H9 (cell line): ENCODE results near the gene RPL27A. TPM values are rescaled to one million over a fixed set of nuclear protein-coding genes. Genes with fewer than 3 reads are reported as not detected.

ENCODE experiments used
- DNase-seq: peaks from one replicate; pipeline ENCODE4 v3.0.0-alpha.2; 2017
- H2AFZ ChIP-seq: one replicate; pipeline ENCODE4 v1.6.1; 2013; ENCODE audit warnings: mild to moderate bottlenecking, low read length, control low read depth, moderate library complexity
- H2AK5ac ChIP-seq: 2 replicates; pipeline ENCODE4 v1.6.1; 2013; ENCODE audit warnings: low read length, control low read depth, mixed read lengths; ENCODE audit not compliant: insufficient read length
- H2BK120ac ChIP-seq: one replicate; pipeline ENCODE4 v1.6.1; 2013; ENCODE audit warnings: low read depth, mild to moderate bottlenecking, low read length, control low read depth, inconsistent platforms; ENCODE audit not compliant: poor library complexity, severe bottlenecking
- H2BK12ac ChIP-seq: 2 replicates; pipeline ENCODE4 v1.6.1; 2013; ENCODE audit warnings: low read length, control low read depth, mixed read lengths, low read depth; ENCODE audit not compliant: insufficient read length
- H2BK15ac ChIP-seq: 2 replicates; pipeline ENCODE4 v1.6.1; 2013; ENCODE audit warnings: low read depth, low read length, control low read depth
- H2BK20ac ChIP-seq: one replicate; pipeline ENCODE4 v1.6.1; 2013; ENCODE audit warnings: low read depth, mild to moderate bottlenecking, low read length, control low read depth, inconsistent platforms; ENCODE audit not compliant: poor library complexity, severe bottlenecking
- H2BK5ac ChIP-seq: 2 replicates; pipeline ENCODE4 v1.6.1; 2013; ENCODE audit warnings: low read length, control low read depth, mixed read lengths; ENCODE audit not compliant: insufficient read length
- H3K14ac ChIP-seq: 2 replicates; pipeline ENCODE4 v1.6.1; 2013; ENCODE audit warnings: low read length, control low read depth; ENCODE audit not compliant: insufficient read depth
- H3K18ac ChIP-seq: 2 replicates; pipeline ENCODE4 v1.6.1; 2013; ENCODE audit warnings: low read depth, mild to moderate bottlenecking, mixed read lengths, low read length, control low read depth; ENCODE audit not compliant: insufficient read length
- H3K23ac ChIP-seq: 2 replicates; pipeline ENCODE4 v1.6.1; 2013; ENCODE audit warnings: low read length, control low read depth, mixed read lengths, low read depth; ENCODE audit not compliant: insufficient read length
- H3K23me2 ChIP-seq: 2 replicates; pipeline ENCODE4 v1.6.1; 2013; ENCODE audit warnings: low read depth, mild to moderate bottlenecking, mixed read lengths, low read length, control low read depth; ENCODE audit not compliant: insufficient read length, poor library complexity, severe bottlenecking
- H3K27ac ChIP-seq: 2 replicates; pipeline ENCODE4 v1.5.1; 2013; ENCODE audit warnings: low read length, control low read depth, mixed read lengths, low read depth; ENCODE audit not compliant: insufficient read length
- H3K27me3 ChIP-seq: 2 replicates; pipeline ENCODE4 v1.6.1; 2013; ENCODE audit warnings: low read length, control low read depth, inconsistent platforms; ENCODE audit not compliant: insufficient read depth
- H3K4ac ChIP-seq: 2 replicates; pipeline ENCODE4 v1.6.1; 2013; ENCODE audit warnings: low read depth, mild to moderate bottlenecking, control low read depth, inconsistent platforms, low read length, moderate library complexity
- H3K4me1 ChIP-seq: 2 replicates; pipeline ENCODE4 v1.6.1; 2013; ENCODE audit warnings: low read length, control low read depth, inconsistent platforms; ENCODE audit not compliant: insufficient read depth
- H3K4me2 ChIP-seq: 2 replicates; pipeline ENCODE4 v1.6.1; 2013; ENCODE audit warnings: low read length, control low read depth, mixed read lengths; ENCODE audit not compliant: insufficient read length, insufficient read depth
- H3K56ac ChIP-seq: 2 replicates; pipeline ENCODE4 v1.6.1; 2013; ENCODE audit warnings: low read depth, mild to moderate bottlenecking, mixed read lengths, low read length, control low read depth; ENCODE audit not compliant: insufficient read length
- H3K79me1 ChIP-seq: 2 replicates; pipeline ENCODE4 v1.6.1; 2013; ENCODE audit warnings: low read depth, mild to moderate bottlenecking, moderate library complexity, low read length, control low read depth, inconsistent platforms; ENCODE audit not compliant: insufficient read depth, poor library complexity, severe bottlenecking
- H3K79me2 ChIP-seq: 2 replicates; pipeline ENCODE4 v1.6.1; 2013; ENCODE audit warnings: low read length, control low read depth, inconsistent platforms; ENCODE audit not compliant: insufficient read depth
- H3K9ac ChIP-seq: 2 replicates; pipeline ENCODE4 v1.6.1; 2013; ENCODE audit warnings: low read length, control low read depth, mixed read lengths; ENCODE audit not compliant: insufficient read length; ENCODE audit errors: extremely low read depth
- H3K9me3 ChIP-seq: one replicate; pipeline ENCODE4 v1.6.1; 2013; ENCODE audit warnings: low read depth, low read length, inconsistent platforms; ENCODE audit not compliant: control insufficient read depth
- H3T11ph ChIP-seq: one replicate; pipeline ENCODE4 v1.6.1; 2013; ENCODE audit warnings: mild to moderate bottlenecking, low read length, control low read depth, inconsistent platforms
- H4K20me1 ChIP-seq: one replicate; pipeline ENCODE4 v1.6.1; 2013; ENCODE audit not compliant: control insufficient read depth, insufficient read length, insufficient read depth
- H4K5ac ChIP-seq: 2 replicates; pipeline ENCODE4 v1.6.1; 2013; ENCODE audit warnings: low read depth, mild to moderate bottlenecking, mixed read lengths, low read length, control low read depth; ENCODE audit not compliant: insufficient read length
- H4K8ac ChIP-seq: replicated peaks from 2 replicates; pipeline ENCODE4 v1.6.1; 2013; ENCODE audit warnings: low read length, control low read depth, mixed read lengths, low read depth; ENCODE audit not compliant: insufficient read length
- H4K91ac ChIP-seq: 2 replicates; pipeline ENCODE4 v1.6.1; 2013; ENCODE audit warnings: low read depth, mild to moderate bottlenecking, moderate library complexity, mixed read lengths, low read length, control low read depth; ENCODE audit not compliant: insufficient read length
- H3K27ac Mint-ChIP-seq, 3 experiments: 2 replicates in 2 of 3; 3 replicates in 1 of 3; pipeline ENCODE4 v1.8.0; 2020 to 2021; ENCODE audit warnings: mixed read lengths in 3 of 3, mild to moderate bottlenecking in 1 of 3, moderate library complexity in 1 of 3
- H3K27me3 Mint-ChIP-seq: 2 replicates; pipeline ENCODE4 v1.8.0; 2021; ENCODE audit warnings: low read depth, mild to moderate bottlenecking, moderate library complexity, mixed read lengths
- H3K36me3 Mint-ChIP-seq, 3 experiments: 2 replicates in 2 of 3; 3 replicates in 1 of 3; pipeline ENCODE4 v1.8.0; 2020 to 2021; ENCODE audit warnings: low read depth in 3 of 3, mixed read lengths in 3 of 3; ENCODE audit not compliant: insufficient read depth in 1 of 3
- H3K4me1 Mint-ChIP-seq, 2 experiments: 2 replicates each; pipeline ENCODE4 v1.8.0; 2020; ENCODE audit warnings: mixed read lengths in 2 of 2
- H3K4me3 Mint-ChIP-seq, 2 experiments: 2 replicates in 1 of 2; 3 replicates in 1 of 2; pipeline ENCODE4 v1.8.0; 2020 to 2021; ENCODE audit warnings: mild to moderate bottlenecking in 2 of 2, mixed read lengths in 2 of 2, moderate library complexity in 1 of 2
- H3K9me3 Mint-ChIP-seq, 2 experiments: 2 replicates in 1 of 2; 3 replicates in 1 of 2; pipeline ENCODE4 v1.8.0; 2020; ENCODE audit warnings: mild to moderate bottlenecking in 2 of 2, mixed read lengths in 2 of 2, moderate library complexity in 1 of 2
- WGBS: extraction: QIAGEN DNeasy Blood & Tissue Kit; methylation state at CpG from one replicate; pipeline ENCODE4 v1.1.7; 2013; ENCODE audit warnings: missing lambda C conversion rate, low lambda C conversion rate, mixed read lengths; ENCODE audit not compliant: insufficient read length; ENCODE audit errors: extremely low coverage; 5-methylcytosine and 5-hydroxymethylcytosine counted together
- total RNA-seq: library from RNA; stranded (reverse); gene quantifications from 2 replicates; pipeline ENCODE4 v1.2.1, GENCODE V29; 2021
- TF ChIP-seq, protein P1 (sequence below): fragments of 200-600 bp; sonication (generic); conservative IDR thresholded peaks from 3 replicates; pipeline ENCODE4 v1.8.0; 2021; ENCODE audit warnings: antibody characterized with exemption, mild to moderate bottlenecking

The RPL27A gene
- total RNA-seq, 1 experiment from 2014 or later, result 1,152 TPM

DNA sequence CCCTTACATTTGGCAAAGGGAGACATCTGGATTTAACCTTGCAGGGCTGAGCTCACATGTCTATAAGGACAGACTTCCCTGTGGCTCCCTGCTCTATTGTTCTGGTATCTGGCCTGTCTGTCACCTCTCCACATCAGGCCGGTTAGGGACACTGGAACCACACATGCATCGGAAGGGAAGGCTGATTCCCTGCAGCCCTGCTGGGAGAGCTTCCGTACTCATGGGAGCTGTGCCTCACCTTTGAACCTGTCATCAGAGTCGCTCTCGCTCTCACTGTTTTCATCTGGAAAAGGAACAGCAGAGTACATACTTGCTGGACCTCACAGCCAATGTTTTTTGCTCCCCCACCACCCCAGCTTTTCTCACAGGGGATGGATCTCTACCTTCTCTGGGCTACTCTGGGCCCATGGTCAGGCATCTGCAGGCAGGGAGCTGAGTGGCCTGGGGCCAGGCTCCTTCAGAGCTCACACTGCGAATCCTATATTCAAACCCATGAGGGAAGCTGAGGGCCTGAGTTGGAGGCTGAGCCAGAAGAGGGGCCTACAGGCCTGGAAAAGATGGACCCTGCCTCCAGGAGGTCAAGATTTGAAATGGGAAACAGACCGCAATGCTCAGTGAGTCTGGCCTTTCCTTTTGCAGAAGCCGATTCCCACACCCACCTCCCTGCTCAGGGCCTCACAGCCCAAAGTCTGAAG is 31.3 kb downstream of the RPL27A start:
- H4K5ac ChIP-seq, result no peak overlapping the region
- no peaks in the 10 kb centered on the region for H3K79me1 ChIP-seq
- H3K4me1 ChIP-seq, result no peaks in the 10 kb centered on the region
- no peak overlapping the region for H2AK5ac ChIP-seq
- no CpG with 5 or more reads among the region's 8 CpGs for WGBS
- no peak overlapping the region for H3K18ac ChIP-seq
- H2BK15ac ChIP-seq, result no peak overlapping the region
- H3K27ac ChIP-seq, result no peak overlapping the region
- H3K56ac ChIP-seq, result no peak overlapping the region
- no peak overlapping the region for H2AFZ ChIP-seq
- no peaks in the 10 kb centered on the region; a peak in 1 of 5 replicates for H3K9me3 Mint-ChIP-seq
- no peak overlapping the region for H4K8ac ChIP-seq
- H3K23ac ChIP-seq, result no peak overlapping the region
- H3K4ac ChIP-seq, result no peak overlapping the region
- no peak overlapping the region for H4K91ac ChIP-seq
- H3K27me3 Mint-ChIP-seq, result no peaks in the 10 kb centered on the region
- no peaks in the 10 kb centered on the region for H3K79me2 ChIP-seq
- H3T11ph ChIP-seq, result no peak overlapping the region
- H3K4me2 ChIP-seq, result no peak overlapping the region
- no peak overlapping the region for H2BK12ac ChIP-seq
- TF ChIP-seq, protein P1, sequence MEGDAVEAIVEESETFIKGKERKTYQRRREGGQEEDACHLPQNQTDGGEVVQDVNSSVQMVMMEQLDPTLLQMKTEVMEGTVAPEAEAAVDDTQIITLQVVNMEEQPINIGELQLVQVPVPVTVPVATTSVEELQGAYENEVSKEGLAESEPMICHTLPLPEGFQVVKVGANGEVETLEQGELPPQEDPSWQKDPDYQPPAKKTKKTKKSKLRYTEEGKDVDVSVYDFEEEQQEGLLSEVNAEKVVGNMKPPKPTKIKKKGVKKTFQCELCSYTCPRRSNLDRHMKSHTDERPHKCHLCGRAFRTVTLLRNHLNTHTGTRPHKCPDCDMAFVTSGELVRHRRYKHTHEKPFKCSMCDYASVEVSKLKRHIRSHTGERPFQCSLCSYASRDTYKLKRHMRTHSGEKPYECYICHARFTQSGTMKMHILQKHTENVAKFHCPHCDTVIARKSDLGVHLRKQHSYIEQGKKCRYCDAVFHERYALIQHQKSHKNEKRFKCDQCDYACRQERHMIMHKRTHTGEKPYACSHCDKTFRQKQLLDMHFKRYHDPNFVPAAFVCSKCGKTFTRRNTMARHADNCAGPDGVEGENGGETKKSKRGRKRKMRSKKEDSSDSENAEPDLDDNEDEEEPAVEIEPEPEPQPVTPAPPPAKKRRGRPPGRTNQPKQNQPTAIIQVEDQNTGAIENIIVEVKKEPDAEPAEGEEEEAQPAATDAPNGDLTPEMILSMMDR, result no peak
- no peaks in the 10 kb centered on the region for H4K20me1 ChIP-seq
- no peak overlapping the region for H3K14ac ChIP-seq
- peak overlapping the region in 1 of 3 experiments; percentile 73; a peak in 2 of 7 replicates for H3K27ac Mint-ChIP-seq
- H3K27me3 ChIP-seq, result no peaks in the 10 kb centered on the region
- no peak overlapping the region for H3K4me3 Mint-ChIP-seq
- H2BK5ac ChIP-seq, result no peak overlapping the region
- H3K4me1 Mint-ChIP-seq, result peaks cover 30 to 31% of the 10 kb centered on the region in 2 experiments
- H3K9ac ChIP-seq, result no peak overlapping the region
- peaks cover 0 to 14% (median 10%) of the 10 kb centered on the region in 3 experiments; a peak in 6 of 7 replicates for H3K36me3 Mint-ChIP-seq
- no peaks in the 10 kb centered on the region for H3K23me2 ChIP-seq
- no peak for DNase-seq
- H2BK20ac ChIP-seq, result no peak overlapping the region
- no peak overlapping the region for H2BK120ac ChIP-seq
- H3K9me3 ChIP-seq, result no peaks in the 10 kb centered on the region
